Right lobe of liver (tissue), 4 donors: ENCODE results near the gene LPAR2.

Experiments used
- CTCF ChIP-seq, 4 donors: fragments of 200-600 bp in 3 of 4; fragments of 450-650 bp in 1 of 4; IDR thresholded peaks; one replicate each; pipeline versions ENCODE4 v1.5.1 to v1.8.0; 2016 to 2022; ENCODE audit warnings: antibody characterized with exemption in 4 of 4, mild to moderate bottlenecking in 2 of 4
- POLR2A ChIP-seq: fragments of 450-650 bp; IDR thresholded peaks from one replicate; pipeline ENCODE4 v1.6.1; 2017; ENCODE audit warnings: antibody characterized with exemption, mild to moderate bottlenecking
- donor health status: DM: no; HTN: no; CAD: no.
- donor health status: DM: no; HTN: no; CAD: no.
- donor health status: DM: no; HTN: yes; CAD: no.

- no peak for TF ChIP-seq CTCF (IDR thresholded peaks at IDR 0.05)
- TF ChIP-seq POLR2A: no peak
Observed at GRCh38 chr19:19657397-19657783, 29.4 kb upstream of the LPAR2 start.
